HCEC 1CT (cell line): ENCODE measurements around the gene PPP2R3B.

Experiments used
- DNase-seq: peaks from one replicate; pipeline ENCODE4 v3.0.0-alpha.2; 2017

Gene PPP2R3B

DNA sequence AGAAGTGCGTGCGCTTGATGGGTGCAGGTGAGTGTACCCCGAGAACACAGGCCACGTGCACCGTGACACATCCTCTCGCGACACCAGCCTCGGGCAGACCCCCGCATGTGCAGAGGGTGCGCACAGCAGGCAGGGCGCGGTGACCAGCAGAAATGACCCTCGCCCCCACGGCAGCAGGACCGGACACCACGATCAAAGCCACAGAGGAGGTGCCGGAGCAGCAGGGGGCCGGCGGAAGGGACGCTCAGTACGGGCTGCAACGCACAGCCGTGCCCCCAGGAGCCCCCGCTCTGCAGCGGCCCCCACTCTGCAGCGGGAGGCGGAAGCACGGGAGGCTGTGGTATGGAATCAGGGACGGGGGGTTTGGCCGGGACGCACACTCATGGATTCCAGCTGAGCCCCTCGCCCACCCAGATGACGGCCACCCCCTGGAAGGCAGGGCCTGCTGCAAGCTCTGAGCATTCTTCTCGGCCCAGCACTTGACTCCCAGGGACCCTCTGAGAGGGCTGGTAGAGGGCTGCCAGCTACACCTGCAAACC, 17.1 kb downstream of the PPP2R3B start:
- DNase-seq: no peak

DNA sequence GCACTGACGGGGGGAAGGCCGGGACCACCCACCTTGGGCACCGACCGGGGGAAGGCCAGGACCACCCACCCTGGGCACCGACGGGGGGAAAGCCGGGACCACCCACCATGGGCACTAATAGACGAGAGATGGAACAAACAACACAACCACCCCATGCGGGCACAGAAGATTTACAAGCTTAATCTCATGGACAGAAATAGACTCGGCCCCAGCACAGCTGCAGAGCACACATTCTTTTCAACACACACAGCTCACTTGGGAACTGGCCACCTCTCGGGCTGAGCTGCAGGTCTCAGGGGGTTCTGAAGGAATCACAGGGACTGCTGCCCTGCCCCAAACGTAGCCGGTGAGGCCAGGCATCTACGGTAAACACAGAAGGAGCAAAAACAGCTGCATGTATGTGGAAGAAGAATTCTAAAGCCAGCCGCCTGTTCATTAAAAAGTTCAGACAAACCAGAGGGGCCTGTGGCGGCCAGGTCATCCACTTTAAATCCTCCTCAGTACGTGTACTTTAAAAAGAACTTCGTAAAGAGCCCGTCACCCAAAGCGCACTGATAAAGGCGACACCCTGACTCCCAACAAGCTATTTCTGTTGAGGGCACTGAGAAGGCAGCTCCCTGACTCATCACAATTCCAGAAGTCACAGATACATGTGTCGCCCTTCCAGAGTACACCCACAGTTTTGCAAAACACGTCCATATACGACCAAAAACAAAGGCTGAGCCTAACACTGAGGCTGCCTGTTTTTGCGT, 17.7 kb downstream of the PPP2R3B start:
- DNase-seq: peak; percentile 19

DNA sequence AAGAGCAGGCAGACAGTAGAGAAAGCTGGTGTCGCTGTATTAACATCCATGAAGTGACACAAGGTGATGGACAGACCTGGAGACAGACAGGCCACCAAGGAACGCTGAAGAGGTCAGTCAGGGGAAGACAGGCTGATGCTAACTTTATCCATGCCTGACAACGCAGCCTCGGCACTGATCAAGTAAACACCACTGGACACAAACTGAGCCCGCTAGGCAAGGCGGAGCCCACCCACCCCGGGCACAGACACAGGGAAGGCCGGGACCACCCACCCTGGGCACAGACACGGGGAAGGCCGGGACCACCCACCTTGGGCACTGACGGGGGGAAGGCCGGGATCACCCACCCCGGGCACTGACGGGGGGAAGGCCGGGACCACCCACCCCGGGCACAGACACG, 18.8 kb downstream of the PPP2R3B start:
- no peak for DNase-seq

DNA sequence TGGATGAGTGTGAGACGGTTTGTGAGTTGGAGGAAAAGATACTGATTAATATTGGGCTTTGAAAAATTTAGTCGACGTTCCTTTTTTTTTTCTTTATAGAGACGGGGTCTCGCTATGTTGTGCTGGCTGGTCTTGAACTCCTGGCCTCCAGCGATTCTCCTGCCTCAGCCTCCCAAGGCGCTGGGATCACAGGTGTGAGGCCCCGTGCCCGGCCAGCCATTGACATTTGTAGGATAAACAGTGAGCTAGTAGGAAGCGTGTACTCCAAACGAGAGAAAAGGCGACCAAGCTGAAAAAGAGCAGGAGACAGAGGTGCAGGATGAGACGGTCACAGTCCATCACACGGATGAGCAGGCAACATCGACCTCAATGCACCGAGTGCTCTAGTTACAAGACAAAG, 19.4 kb downstream of the PPP2R3B start:
- DNase-seq: no peak

DNA sequence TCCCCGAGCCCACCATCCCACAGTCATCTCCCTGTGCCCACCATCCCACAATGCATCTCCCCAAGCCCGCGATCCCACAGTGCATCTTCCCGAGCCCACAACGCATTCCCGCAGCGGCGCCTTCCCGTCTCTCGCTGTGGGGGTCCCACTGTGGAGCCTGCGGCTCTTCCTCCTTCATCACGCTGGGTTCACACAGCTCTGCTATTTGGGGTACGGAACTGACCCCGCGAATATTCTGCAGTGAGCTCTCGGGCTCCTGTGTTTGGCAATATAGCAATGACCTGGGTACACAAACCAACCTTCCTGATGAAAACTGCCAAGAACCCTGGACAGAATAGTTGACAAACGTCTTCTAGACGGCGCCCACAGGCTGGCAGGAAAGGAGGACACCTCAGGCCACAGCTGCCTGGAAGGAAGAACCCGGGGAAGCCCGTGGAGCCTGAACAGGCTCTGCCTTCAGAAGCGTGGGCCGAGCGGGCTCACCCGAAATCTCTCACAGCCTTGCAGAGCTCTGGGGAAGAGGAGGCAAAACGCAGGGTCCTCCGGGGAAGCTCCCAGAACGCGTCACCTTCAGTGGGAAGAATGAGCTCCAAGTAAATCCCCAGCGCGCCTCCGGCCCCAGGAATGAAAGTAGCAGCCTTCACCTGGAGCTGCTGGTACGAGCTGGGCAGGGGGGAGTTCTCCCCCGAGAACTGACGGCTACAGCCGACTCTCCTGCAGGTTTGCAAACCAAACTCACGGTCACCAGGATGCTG, 22.9 kb downstream of the PPP2R3B start:
- no peak for DNase-seq

DNA sequence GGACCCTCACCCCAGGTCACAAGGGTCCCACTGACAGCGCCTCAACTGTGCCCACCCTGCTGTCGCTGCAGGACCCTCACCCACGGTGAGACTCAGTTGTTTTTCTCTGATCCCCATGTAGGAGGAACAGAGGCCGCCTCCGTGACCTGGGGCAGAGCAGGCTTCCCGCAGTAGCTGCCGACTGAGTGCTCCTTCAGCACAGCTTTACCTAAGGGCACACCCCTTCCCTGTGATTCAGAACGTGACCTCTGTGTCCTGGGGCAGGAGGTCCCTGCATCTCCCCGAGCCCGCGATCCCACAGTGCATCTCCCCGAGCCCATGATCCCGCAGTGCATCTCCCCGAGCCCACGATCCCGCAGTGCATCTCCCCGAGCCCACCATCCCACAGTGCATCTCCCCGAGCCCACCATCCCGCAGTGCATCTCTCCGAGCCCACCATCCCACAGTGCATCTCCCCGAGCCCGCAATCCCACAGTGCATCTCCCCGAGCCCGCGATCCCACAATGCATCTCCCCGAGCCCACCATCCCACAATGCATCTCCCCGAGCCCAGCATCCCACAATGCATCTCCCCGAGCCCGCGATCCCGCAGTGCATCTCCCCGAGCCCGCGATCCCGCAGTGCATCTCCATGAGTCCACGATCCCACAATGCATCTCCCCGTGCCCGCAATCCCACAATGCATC, 23.6 kb downstream of the PPP2R3B start:
- no peak for DNase-seq

DNA sequence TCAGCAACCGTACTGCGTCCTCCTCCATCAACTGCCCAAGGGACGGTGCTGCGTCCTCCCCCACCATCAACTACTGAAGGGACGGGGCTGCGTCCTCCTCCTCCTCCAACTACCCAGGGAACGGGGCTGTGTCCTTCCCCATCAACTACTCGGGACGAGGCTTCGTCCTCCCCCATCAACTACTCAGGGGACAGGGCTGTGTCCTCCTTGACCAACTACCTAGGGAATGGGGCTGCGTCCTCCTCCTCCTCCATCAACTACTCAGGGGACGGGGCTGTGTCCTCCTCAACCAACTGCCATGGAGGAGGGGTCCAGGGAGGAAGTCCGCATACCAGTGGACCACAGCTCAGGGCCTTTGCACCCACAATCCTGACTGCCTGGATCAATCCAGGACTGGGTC, 24.4 kb downstream of the PPP2R3B start:
- DNase-seq: no peak

DNA sequence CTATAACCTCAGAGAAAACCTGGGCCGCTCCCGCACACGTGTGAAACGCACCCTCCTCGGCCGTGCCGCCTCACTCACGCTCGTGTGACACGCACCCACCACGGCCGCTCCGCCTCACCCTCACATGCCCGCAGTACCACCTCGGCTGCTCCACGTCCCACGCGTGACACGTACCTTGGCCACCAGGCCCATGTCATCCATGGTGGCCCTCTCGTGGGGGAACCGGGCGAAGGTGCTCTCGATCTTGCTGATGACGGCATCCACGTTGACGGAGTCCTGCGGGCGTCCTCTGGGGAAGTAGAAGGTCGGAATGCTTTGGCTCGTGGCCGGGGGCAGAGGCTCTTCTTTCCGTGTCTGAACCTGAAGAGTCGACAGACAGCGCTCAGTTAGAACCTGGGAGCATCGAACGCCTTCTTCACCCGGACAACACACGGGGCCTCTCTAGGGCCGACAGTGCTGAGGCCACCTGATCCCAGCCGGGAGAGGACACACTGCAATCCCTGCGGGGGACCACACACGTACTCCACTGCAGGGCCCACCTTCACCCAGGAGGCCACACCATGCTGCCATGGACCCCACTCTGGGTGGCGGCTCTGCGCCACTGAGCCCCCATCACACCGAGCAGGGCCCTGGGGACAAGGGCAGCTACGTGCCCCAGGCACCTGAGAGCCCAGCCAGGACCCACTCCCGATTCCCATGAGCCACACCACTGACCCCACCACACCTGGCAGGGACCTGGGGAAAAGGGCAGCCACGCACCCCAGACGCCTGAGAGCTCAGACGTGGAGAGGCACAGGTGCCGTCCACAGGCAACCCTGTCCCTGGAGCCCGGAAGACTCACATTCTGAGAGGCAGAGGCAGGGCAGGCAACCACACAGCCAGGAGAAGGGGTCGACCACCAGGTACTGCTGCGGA, 25.2 kb downstream of the PPP2R3B start:
- DNase-seq: no peak

DNA sequence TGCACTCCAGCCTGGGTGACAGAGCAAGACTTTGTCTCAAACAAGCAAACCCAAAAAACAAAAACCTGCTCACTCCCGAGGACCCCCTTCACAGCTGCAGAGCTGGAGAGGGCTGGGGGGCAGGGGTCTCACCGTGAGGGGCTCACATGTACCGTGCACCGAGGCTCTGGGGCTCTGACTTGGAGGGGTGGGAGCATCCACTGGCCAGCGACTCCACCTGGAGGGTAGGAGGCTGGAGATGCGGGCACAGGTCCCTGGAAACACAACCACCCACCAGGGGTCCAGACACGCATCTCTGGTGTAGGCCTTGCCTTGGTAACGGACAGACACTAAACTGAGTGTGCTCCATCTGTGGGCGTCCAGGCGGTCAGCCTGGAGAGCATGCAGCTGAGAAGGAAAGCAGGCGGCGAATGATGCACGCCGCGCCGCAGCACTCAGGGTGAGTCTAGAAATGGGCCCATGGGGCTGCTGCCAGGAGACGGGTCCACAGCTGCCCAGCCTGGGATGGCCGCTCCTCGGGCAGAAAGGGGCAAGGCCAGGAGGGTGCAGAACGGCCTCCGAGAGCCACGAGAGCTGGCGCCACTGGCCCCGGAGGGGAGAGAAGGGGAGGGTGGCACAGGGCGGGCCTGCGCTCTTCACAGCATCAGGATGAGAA, 26.1 kb downstream of the PPP2R3B start:
- DNase-seq: no peak

DNA sequence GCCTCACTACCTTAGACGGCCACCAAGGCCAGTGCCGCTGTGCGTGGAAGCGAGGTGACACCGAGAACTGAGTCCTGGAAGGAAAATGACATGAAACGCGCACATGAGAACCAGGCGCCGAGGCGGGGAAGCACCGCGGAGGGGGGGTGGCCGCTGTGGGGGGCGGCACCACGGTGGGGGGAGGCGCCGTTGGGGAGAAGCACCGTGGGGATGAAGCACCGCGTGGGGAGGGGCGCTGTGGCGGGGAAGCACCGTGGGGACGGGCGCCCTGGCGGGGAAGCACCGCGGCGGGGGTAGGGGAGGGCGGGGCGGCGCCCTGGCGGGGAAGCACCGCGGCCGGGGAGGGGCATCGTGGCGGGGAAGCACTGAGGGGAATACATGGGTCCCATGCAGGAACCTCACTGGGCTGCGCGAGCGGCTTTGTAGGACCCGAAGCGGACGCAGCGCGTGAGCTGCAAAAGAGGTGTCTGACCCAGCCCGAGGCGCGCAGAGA, 28.0 kb downstream of the PPP2R3B start:
- no peak for DNase-seq

DNA sequence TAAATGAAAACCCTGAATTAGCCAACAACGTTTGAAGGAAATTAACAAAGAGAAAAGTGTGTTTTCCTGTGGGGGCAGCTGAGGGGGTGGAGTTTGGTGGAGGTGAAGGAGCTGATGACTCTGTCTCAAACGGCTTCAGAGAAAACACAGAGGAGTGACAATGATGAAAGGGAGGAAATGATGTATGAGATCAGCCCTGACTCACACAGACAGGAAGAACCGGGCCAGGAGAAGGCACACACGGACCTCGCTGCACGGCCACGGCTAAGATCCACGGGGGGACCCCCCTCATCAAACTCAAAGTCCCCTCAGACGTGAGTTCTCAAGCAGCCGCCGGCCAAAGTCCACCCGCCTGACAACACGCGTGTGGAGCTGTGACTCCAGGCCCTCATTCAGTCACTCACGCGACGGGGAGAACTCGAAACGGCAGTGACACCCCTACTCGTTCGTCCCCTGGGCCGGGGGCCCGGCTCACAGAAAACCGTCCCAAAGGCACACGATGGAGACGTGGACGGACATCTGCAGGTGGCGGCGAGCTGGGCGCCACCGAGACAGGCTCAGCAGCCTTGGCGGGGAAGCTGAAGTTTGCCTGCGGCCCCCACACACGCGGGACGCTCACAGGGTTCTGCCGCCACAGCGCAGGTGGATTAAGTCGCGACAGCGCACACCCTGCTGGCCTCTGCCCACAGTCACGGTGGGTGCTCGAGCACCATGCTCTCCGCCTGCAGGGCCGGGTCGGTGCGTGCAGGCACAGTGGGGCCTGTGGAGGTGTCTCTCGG, 28.8 kb downstream of the PPP2R3B start:
- DNase-seq: peak; percentile 35

DNA sequence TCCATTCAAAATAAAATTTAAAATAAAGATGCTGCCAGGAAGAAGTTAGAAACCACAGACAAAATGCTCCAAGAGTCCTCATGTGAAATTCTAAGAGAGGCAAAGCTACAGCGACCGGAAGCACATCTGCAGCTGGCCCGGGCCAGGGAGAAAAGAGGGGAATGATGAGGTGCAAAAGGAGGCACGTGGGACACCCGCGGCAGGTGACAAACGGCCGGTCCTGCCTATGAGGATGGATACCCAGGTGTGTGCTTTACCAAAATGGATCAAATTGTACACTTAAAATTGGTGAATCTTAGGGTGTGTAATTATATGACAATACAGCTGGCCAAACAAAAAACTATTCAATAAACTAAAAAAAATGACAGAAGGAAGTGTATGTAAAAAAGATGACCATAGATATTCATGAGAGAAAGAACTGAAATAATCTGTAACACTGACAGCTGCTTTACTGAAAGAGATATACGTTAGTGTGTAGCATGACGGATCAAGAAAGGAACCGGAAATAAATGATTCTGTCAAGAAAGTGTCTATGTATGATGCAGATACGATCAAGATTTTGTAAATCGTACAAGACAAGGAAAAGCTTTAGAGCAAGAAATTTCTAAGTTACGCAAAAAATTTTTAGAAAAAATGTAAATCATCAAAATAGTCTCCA, 29.5 kb downstream of the PPP2R3B start:
- no peak for DNase-seq

DNA sequence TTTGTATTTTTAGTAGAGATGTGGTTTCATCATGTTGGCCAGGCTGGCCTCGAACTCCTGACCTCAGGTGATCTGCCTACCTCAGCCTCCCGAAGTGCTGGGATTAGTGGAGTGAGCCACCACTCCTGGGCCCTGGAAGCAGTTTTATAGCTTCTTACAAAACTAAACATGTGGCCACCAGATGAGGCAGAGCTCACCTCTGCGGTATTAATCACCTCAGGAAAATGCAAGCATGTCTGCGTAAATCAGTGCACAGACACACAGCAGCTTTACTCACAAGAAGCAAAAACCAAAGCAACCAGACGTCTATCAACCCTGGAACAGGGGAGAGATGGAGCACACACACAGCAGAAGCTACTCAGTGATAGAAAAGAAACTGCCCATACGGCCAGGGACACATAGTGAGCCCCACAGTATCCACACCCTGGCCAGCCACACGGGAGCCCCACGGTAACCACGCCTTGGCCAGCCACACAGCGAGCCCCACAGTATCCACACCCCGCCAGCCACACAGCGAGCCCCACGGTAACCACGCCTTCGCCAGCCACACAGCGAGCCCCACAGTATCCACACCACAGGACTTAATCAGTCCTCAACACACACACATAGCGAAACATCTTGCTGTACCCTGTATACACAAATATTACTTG, 30.2 kb downstream of the PPP2R3B start:
- DNase-seq: peak; percentile 92

DNA sequence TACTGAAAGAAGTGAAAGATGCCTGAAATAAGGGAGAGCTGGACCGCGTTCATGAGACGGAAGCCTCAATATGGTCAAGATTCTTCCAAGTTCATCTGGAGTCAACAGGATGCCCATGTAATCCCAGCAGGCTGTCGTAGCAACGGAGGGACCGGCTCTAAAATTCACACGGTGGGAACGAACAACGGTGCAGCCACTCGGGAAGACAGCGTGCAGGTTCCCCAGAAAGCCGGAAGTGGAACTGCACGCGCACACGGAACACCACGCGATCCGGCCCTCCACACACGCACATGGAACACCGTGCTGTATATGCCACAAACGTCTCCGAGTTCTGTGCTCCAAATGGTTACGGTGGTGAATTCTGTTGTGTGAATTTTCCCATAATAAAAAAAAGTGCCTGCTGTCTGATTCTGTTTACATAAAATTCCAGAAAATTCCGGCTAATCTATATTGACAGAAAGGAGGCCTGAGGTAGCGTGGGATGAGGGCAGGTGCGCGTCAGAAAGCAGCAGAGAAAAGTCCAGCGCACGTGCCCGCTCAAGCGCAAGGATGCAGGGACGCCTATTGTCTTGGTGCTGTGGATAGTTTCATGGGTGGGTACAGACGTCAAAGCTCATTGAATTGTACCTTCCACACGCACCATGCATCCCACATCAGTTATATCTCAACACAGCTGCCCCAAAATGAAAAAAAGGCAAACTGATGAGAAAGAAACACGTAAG, 31.2 kb downstream of the PPP2R3B start:
- DNase-seq: no peak

DNA sequence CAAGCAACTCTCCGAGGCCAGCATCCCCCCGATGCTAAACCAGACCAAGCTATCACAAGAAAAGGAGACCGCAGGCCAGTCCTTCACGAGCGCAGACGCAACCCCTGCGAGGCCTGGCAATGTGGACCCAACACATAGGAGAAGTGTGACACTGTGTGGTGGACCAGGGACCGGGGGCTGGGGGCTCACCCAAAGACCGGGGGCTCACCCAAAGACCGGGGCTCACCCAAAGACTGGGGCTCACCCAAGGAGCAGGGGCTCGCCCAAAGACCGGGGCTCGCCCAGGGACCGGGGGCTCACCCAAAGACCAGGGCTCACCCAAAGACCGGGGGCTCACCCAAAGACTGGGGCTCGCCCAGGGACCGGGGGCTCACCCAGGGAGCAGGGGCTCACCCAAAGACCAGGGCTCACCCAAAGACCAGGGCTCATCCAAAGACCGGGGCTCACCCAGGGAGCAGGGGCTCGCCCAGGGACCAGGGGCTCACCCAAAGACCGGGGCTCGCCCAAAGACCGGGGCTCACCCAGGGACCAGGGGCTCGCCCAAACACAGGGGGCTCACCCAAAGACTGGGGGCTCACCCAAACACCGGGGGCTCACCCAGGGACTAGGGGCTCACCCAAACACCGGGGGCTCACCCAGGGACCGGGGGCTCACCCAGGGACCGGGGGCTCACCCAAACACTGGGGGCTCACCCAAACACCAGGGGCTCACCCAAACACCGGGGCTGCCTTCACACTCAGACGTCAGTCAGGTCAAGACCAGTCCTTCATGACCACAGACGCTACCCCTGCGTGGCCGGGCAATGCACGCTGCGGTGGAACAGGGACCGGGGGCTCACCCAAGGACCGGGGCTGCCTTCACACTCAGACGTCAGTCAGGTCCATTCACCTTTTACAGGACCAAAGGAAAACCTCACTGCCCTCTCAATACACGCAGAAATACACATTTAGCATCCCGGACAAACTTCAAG, 32.9 kb downstream of the PPP2R3B start:
- no peak for DNase-seq

DNA sequence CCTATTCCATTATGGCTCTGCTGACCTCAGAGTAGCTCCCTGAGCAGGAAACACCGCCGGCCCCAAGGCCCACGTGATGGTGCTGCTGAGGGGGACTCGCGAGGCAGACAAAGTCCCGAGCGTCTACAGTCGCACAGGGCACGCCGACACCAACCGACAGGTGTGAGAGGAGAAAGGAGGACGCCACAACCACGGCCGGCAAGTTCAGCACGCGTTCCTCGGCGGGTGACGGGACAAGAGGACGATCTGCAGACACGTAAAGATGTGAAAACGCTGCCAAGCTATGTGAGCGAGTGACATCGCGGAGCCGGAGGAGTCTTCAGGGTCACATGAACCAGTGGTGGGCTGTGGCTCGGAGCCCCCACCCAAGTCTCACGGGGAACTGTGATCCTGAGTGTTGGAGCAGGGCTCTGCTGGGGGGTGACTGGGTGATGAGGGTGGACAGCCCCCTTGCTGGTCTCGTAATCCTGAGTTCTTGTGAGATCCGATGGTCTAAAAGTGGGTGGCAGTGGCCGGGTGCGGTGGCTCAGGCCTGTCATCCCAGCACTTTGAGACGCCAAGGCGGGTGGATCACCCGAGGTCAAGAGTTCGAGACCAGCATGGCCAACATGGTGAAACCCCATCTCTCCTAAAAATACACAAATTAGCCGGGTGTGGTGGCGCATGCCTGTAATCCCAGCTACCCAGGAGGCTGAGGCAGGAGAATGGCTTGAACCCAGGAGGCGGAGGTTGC, 34.0 kb downstream of the PPP2R3B start:
- DNase-seq: no peak

DNA sequence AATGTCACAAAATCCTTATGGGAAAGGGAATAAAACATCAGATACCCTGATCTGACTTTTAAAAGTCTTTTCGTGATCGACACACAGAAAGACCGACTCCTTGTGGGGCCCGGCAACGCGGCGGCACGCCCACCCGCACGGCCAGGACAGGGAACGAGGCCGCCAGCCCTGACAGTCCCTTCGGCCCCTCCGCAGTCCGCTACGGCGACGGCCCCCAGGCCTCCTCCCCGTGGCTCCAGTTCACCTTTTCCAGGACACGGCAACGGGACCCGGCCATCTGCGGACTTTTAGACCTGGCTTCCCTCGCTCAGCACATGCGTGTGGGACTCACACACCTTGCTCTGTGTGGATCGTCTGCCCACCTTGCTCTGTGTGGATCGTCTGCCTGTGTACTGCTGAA, 34.5 kb downstream of the PPP2R3B start:
- DNase-seq: no peak
